Fibroblast of pulmonary artery (primary cell): Measurements from ENCODE around the gene GPR180.
A peak's percentile ranks its signal among the peaks of the same experiment; 100 is the strongest.

Experiments
- DNase-seq: peaks from one replicate; pipeline ENCODE4 v3.0.0-alpha.2; 2010; ENCODE audit warnings: low read depth
- H3K4me3 ChIP-seq: replicated peaks from 2 replicates; pipeline ENCODE4 v1.5.1; 2011; ENCODE audit warnings: low read depth, mild to moderate bottlenecking, control low read depth, low read length, moderate library complexity
- CTCF ChIP-seq: IDR thresholded peaks from 2 replicates; pipeline ENCODE4 v1.5.1; 2011; ENCODE audit warnings: mild to moderate bottlenecking, control low read depth, low read length, inconsistent platforms; ENCODE audit errors: missing control alignments

GPR180 gene

GRCh38 chr13:94660695-94661326 lies 59.2 kb downstream of the GPR180 start:
- TF ChIP-seq CTCF, result peak; percentile 47
- peak; percentile 33 for DNase-seq
- no peak overlapping the region for H3K4me3 ChIP-seq

GRCh38 chr13:94661406-94661805 lies 59.7 kb downstream of the GPR180 start:
- H3K4me3 ChIP-seq, result no peak overlapping the region
- no peak for DNase-seq
- TF ChIP-seq CTCF, result no peak

- no peak for DNase-seq
- H3K4me3 ChIP-seq, result no peak overlapping the region
- TF ChIP-seq CTCF, result no peak
These were observed 60.8 kb downstream of the GPR180 start for GRCh38 chr13:94662274-94662945.

- DNase-seq, result no peak
- no peak for TF ChIP-seq CTCF
- no peak overlapping the region for H3K4me3 ChIP-seq
These were observed 63.2 kb downstream of the GPR180 start for GRCh38 chr13:94664889-94665288.

GRCh38 chr13:94666065-94666464 lies 64.4 kb downstream of the GPR180 start:
- no peak overlapping the region for H3K4me3 ChIP-seq
- no peak for DNase-seq
- TF ChIP-seq CTCF, result no peak

- no peak for DNase-seq
- H3K4me3 ChIP-seq, result no peak overlapping the region
- TF ChIP-seq CTCF, result no peak
These were observed 65.5 kb downstream of the GPR180 start for GRCh38 chr13:94667190-94667589.

GRCh38 chr13:94672400-94672799 lies 70.7 kb downstream of the GPR180 start:
- no peak overlapping the region for H3K4me3 ChIP-seq
- DNase-seq, result no peak
- TF ChIP-seq CTCF, result no peak
